HG02642 (cell line): ENCODE results near the gene XPO6.

Source experiments
- ATAC-seq: cut with Tn5 transposase; IDR thresholded peaks from one replicate; pipeline ENCODE4 v1.9.1; 2021; ENCODE audit warnings: mild to moderate bottlenecking; ENCODE audit not compliant: unreplicated experiment, poor library complexity

The XPO6 gene

DNA sequence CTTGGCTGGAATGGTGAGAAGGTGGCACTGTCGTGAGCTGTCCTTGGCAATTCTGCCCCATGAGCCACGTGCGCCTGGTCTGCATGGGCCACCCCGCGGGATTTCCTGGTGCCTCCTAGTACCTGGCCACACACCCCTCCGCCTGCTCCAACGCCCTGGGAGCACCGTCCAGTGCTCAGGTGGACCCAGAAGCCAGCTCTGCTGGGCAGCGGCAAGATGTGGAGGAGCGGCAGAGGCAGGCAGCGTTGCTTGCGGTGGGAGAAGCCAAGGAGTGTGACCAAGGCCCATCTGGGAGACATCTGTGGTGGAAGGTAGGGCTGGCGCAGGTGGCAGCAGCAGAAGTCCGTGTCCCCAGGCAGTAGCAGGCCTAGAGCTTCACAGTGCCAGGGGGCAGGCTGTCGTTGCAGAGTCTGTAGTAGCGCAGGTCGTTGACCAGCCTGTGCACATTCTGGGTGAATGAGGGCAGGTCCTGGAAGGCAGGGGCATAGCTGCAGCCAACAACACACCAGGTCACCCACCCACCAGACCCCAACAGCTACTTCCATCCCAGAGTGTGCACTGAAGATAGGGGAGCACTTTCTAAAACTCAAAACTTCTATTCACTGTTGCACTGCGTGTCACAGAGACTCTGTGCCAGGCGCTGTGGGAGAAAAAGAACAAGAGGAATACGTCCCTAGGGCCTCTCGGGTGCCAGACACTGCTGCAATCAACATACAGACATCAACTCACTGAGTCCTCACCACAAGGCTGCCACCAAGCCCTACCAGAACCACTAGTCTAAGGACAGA, 113.4 kb downstream of the XPO6 start:
- ATAC-seq = no peak

DNA sequence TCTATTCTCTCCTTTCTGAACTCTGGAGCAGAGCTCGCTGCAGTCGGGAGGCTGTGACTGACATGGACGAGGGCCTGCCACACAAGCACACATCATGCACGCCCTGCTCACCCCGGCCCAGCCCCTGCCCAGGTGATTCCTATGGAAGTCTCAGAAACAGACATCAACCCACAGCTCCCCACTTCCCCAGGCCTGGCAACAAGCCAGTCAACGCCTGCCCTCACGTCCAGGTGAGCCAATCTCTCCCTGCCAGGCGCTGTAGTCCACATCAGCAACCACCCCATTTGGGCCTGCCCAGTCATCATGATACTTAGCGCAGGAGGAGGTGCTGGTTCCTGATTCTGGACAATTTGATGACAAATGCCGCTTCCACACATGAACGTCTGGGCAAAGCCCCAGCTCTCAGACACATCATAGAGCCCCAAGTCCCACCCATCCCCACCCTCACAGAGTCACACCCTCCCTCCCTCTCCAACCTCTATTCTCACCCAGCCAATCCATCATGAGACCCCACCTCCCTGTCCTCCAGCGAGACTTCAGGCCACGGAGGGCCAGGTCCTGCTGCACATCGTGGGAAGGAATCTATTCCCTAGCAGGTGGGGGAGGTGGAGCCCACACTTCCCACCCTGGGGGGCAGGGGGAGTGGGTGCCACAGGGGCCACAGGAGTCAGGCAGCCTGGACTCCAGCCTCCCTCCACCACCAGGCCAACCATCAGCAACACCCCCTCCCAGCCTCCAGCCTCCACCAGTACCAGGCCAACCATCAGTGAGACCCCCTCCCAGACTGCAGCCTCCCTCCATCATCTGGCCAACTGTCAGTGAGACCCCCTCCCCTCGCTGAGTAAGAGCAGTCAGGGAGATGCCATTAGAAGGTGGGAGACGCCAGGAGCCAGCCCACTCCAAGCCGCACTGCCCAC, 114.5 kb downstream of the XPO6 start:
- no peak for ATAC-seq

DNA sequence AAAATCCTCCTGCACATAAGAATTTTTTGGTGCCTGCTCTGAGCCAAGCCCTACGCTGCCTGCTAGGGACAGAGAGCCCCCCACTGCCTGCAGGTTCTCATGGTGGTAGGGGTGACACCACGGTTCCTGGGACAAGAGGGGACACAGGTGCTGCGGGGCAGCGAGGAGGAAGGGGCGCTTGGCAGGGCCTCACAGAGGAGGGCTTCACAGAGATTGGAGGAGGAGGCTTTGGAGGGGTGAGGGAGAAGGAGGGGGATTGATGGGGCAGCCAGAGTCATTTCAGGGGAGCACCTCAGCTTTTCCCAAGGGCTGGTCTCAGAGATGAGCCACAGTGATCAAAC, 118.4 kb downstream of the XPO6 start:
- no peak for ATAC-seq

DNA sequence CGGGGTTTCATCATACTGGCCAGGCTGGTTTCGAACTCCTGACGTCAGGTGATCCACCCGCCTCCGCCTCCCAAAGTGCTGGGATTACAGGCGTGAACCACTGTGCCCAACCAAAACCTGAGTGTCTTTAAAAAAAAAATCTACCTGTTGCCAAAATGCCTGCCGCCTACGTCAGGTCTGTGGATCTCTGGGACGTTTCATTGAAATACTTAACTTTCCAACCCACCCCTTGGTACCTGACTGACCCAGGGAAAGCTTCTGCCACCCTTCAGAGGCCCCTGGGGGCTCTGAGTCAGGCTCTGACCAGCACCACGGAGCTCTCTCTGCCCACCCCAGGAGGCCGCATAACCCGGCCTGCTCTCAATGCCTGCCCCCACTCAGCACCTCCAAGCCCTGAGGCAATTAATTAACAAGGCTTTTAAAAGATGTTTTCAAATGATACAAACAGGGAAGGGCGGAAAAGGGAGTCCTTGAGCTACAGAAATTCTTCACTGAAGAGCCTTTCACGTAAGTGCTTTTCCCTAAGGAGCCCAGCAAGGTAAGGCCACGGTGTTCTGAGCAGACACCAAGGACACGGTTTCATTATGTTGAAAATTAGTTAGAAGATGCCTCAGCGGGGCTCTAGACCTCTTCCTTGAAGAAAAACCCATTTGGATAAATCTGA, 118.9 kb downstream of the XPO6 start:
- ATAC-seq = no peak

GRCh38 chr16:28091656-28092055, 120.1 kb downstream of the XPO6 start:
- ATAC-seq = no peak

GRCh38 chr16:28090646-28091377, 121.0 kb downstream of the XPO6 start:
- no peak for ATAC-seq

GRCh38 chr16:28089992-28090365, 121.8 kb downstream of the XPO6 start:
- ATAC-seq = no peak

DNA sequence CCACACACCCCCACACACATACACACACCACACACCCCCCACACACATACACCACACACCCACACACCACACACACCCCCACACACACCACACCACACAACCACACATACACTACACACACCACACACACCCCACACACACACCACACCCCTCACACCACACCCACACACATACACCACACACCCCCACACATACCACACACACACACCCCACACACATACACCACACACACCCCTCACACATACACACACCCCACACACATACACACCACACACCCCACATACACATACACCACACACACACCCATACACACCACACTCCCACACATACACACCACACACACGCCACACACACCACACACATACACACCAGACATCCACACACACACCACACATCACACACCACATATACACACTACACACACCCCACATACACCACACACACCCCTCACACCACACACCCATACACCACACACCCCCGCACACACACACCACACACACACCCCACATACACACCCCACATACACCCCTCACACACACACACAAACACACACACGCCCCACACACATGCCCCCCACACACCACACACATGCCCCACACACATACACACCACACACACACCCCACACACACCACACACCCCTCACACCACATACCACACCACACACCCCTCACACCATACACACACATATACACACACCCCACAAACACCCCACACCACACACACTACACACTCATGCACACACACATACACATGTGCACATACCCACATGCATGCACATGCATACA, 122.4 kb downstream of the XPO6 start:
- ATAC-seq = no peak

DNA sequence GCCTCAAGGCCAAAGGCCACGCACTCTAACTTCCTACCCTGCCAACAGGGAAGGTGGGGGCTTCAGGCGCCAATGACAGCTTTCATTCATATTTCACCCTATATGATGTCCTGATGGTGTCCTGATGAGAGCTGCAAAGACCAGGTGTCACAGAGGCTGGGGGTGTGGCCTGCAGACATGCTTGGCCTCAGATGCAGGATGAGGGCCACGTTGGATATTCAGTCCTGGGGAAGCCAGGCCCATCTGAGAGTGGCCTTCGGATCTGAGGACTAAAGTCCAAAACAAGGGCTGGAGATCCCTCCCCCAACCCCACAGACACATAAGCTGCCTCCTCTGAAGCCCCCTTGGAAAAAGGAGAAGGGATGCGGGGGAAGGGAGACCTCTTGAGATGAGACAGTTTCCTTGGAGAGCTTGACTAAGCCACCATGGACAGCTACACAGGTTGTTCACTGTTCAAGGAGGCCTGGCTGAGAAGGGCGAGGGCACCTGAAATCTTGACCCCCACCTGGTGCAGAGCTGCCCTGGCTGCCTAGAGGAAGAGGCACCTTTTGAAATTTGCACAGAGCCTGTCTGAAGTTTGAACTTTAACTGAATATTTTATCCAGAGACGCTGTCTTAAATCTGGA, 124.0 kb downstream of the XPO6 start:
- ATAC-seq = no peak

DNA sequence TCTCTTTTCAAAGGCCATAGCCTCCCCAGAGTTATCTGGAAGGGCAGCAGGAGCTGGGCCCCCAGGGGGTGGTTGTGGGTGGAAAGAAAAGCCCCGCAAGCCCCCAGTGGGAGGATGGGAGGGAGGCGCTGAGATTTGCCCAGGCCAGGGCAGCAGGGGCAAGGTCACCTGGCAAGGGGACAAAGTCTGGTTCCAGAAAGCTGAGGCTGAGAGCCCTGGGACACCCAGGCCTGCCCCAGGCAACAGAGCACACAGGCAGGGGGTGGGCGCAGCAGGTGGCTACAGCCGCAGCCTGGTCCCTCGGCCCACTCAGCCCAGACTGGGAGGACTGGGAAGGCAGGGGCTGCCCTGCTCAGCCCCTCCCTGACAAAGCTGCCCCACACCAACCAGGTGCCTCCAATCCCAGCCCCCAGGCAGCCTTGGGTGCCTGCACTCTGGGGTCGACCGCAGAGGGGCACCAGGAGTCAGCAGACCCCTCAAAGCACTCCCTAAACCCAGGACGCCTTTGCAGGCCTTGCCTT, 124.6 kb downstream of the XPO6 start:
- no peak for ATAC-seq

DNA sequence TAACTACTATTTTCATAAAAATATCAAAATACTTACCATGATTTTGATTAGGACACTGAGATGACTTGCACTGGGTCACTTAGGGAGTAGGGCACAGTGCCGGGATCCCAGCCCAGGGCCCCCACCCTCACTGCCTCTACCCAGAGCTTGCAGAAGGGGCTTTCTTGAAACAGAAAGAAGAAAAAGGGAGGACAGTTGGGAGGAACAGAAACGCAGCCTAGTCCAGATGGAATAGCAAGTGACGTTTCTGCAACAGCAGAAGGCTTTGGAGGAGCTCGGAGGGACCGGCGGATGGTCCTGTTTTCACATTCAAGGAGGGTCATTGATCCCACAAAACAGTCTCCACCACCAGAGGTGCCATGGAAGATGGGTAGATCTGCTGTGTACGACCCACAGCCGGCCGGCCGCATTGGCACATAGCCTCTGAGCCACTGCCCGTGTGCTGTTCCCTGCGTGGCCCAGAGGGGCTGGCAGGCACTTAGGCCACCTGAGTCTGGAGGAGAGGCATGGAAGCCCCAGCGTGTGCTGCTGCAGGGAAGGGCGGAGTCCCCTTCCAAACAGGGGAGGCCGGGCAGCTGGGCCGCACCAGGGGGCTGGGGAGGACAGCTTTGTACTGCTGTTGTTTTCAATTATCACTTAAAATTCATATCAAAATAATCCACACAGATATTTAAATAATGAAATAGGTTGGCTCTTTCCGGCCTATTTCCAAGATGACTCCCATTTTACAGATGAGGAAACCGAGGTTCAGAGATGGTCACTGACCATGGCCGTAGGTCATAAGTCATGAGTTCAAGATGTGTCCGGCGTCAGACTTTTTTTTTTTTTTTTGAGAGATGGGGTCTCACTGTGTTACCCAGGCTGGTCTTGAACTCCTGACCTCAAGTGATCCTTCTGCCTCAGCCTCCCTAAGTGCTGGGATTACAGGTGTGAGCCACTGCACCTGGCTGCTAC, 125.3 kb downstream of the XPO6 start:
- no peak for ATAC-seq

DNA sequence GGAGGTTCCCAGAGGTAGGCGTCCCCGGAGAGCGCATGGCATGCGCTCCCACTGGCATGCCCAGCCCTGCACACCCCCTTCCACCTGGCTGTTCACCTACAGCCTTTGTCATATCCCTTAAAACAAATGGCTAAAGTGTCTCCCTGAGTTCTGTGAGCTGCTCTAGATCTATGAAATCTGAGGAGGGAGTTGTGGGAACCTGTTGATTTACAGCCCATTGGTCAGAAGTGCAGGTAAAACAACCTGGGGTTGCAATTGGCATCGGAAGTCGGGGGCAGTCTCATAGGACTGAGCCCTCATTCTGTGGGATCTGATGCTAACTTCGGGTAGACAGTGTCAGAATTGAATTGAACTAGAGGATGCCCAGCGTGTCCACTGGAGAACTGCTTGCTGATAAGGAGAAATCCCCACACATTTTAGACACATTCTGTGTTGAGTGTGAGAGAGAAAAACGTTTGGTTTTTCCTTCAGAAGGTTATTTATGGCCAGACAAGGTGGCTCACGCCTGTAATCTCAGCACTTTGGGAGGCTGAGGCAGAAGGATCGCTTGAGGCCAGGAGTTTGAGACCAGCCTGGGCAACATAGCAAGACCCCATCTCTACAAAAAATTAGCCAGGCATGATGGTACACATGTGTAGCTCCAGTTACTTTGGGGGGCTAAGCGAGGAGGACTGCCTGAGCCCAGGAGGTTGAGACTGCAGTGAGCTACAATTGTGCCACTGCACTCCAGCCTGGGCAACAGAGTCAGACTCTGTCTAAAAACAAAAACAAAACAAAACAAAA, 126.2 kb downstream of the XPO6 start:
- ATAC-seq = no peak

GRCh38 chr16:28084209-28084608, 127.6 kb downstream of the XPO6 start:
- ATAC-seq = no peak

GRCh38 chr16:28082624-28083023, 129.1 kb downstream of the XPO6 start:
- no peak for ATAC-seq

- ATAC-seq = no peak
These were observed 130.3 kb downstream of the XPO6 start for GRCh38 chr16:28081391-28081968.

- no peak for ATAC-seq
These were observed 133.5 kb downstream of the XPO6 start for GRCh38 chr16:28078261-28078660.

DNA sequence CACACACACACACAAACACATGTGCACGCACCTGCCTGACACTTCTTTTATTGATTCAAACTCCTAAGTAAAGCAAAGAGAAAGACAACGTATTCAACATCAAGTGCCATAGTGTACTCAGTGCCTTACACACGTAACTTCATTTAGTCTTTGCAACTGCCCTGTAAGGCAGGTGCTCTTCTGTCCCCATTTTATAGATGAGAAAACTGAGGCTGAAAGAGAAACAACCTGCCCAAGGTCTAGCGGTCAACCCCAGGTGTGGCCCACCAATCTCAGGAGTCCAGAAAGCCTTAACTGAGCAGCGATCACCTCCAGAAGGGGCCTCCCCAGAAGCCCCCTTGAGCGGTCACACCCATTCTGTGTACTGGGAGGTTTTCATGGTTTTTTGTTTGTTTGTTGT, 137.9 kb downstream of the XPO6 start:
- ATAC-seq = no peak
